Measurements from ENCODE around the gene SMURF1.

Gene SMURF1

DNA sequence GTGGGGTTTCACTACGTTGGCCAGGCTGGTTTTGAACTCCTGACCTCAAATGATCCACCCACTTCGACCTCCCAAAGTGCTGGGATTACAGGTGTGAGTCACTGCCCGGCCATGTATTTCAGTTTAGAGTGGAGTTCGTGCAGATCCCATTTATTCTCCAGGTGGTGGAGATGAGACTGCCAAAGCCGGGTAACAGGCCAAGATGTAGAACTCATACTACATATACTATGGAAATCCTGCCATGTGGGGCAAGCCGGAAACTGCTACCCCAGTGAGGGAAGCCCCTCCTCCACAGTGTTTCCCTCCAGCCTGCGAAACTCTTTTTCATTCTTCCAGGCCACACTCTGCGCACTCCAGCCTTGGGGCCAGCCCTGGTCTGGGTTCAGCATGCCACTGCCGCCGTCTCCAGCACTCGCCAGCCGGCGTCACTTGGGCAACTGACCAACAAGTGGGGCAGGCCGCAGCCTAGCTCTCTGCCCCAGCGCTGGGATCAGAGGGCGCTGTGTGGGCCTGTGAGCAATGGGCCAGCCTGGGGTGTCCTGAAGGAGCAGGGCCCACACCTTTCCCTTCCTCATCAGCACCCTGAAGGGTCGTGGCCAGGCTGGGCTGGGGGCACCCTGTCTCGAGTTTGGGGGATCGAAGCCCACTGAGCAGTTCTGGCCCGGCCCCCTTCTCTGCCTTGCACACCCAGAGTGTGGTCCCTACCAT is 143.6 kb downstream of the SMURF1 start:
- DNase-seq: no peak
- H3K27me3 Mint-ChIP-seq: no peaks in the 10 kb centered on the region
- no peaks in the 10 kb centered on the region for H3K9me3 Mint-ChIP-seq
- peaks cover 45% of the 10 kb centered on the region for H3K36me3 Mint-ChIP-seq (ENCODE audit: insufficient read depth)
- H3K4me3 Mint-ChIP-seq: no peak overlapping the region
- ATAC-seq (replicated peaks): no peak
- H3K27ac Mint-ChIP-seq: no peak overlapping the region
- H3K4me1 Mint-ChIP-seq (ENCODE audit: low read depth in 2 of 2): peaks cover 0 to 3% of the 10 kb centered on the region in 2 donors

DNA sequence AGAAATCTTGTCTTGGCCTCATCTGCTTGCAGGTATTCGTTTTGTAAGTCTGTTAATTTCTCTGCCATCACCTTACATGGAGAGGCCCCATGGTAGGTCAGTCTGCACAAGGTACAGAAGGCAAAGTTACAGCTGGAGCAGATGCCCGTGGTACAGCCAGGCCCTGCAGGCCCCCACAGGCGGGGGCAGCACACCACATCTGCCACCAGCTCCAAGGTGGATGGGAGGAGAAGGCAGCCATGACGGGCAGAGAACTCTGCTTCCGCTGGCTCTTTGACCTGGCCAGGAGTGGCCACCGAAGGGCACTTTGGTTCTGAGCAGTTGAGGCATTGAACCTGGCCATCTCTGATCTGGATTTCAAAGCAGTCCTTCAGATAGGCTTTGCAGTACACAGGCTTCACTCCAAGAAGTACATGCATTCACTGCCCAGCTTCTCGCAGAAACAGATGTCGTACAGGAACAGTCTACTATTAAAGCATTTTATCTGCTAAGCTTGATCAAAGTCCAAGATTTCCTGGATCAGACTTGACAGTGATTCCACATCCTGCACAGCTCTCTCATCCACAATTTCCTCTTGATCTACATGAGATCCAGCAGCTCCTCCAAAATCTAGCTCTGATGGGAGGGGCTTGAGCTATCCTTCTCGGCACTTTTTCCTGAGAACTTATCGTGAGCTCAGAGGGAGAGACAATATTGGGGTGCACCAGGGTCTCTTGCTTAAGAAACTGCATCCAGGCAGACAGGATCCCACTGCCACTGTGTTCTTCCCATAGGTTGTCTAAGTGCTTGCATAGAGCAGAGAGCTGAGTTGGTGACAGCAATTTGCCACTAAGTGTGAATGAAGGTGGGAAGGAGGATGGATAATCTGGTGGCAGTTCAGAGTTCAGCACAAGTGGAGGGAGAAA is 144.8 kb downstream of the SMURF1 start:
- ATAC-seq (replicated peaks): no peak
- no peak for DNase-seq
- H3K36me3 Mint-ChIP-seq (ENCODE audit: insufficient read depth): peaks cover 42% of the 10 kb centered on the region
- no peak overlapping the region for H3K4me3 Mint-ChIP-seq
- H3K9me3 Mint-ChIP-seq: no peaks in the 10 kb centered on the region
- peaks cover 0 to 3% of the 10 kb centered on the region in 2 donors for H3K4me1 Mint-ChIP-seq (ENCODE audit: low read depth in 2 of 2)
- no peaks in the 10 kb centered on the region for H3K27me3 Mint-ChIP-seq
- H3K27ac Mint-ChIP-seq: peak overlapping the region in 1 of 2 donors; percentile 2

DNA sequence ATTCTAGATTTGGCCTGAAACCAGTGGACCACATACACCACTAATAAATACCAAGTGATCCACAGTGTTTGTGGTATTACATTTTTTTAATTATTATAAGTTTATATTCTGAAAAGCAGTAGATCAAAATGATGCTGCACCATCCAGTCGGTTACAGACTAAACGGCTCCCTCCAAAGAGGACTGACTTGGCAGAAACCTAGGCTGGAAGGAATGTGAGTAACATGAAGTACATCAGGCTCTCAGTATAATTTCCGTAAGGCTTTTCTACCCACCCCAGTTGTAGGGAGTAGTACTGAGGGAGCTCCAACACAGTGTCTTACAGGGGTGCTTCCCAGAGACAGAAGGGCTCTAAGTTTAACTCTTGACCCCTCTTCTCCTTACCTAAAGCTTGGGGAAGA is 146.1 kb downstream of the SMURF1 start:
- Mint-ChIP-seq H3K4me1 (ENCODE audit: low read depth in 2 of 2) (peaks cover 0 to 3% of the 10 kb centered on the region in 2 donors), H3K36me3 (ENCODE audit: insufficient read depth) (peaks cover 38% of the 10 kb centered on the region), H3K27ac (no peak overlapping the region), H3K4me3 (no peak overlapping the region), H3K27me3 (no peaks in the 10 kb centered on the region), H3K9me3 (no peaks in the 10 kb centered on the region)
- no peak for DNase-seq
- ATAC-seq (replicated peaks): no peak

DNA sequence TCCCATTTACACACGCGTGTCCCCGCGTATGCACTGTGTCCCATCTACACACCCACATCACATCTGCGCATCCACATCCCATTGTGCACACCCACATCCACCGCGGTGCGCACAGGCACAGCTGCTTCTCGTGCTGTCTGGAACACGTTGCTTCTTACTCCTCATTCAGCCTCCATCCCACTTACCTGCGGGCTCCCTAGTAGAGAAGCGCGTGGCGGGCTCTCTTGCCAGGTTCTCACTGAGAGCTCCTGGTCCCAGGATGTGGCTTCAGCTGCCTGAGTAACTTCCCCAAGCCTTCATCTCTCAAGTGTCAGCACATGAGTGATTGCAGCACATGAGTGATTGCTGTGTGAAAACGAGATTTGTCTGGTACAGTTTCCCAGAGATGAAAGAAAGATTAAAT is 147.8 kb downstream of the SMURF1 start:
- peak overlapping the region in 1 of 2 donors; percentile 19 for H3K27ac Mint-ChIP-seq

DNA sequence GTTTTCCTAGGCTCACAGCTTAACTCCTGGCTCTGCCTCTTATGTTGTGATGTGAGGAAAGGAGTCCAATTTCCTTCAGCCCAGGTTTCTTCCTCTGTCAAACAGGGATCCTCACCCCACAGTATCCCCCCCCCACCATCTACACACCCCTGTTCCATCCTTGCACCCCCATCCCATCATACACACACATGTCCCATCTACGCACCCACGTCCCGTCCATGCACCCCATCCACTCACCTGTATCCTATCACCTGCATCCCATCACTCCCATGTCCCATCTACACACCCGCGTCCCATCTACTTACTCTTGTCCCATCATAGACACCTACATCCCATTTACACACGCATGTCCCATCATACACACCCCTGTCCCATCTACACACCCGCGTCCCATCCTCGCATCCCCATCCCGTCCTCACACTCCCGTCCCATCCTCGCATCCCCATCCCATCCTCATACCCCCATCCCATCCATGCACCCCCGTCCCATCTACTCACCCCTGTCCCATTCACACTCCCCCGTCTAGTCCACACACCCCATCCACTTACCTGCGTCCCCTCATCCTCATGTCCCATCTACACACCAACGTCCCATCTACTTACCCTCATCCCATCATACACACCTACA is 148.3 kb downstream of the SMURF1 start:
- Mint-ChIP-seq H3K9me3 (no peaks in the 10 kb centered on the region), H3K27ac (peak overlapping the region; percentile 13 to 19), H3K36me3 (ENCODE audit: insufficient read depth) (peaks cover 36% of the 10 kb centered on the region)

More for the DNA sequence above, 147.8 kb downstream of the SMURF1 start:
- Mint-ChIP-seq H3K9me3 (no peaks in the 10 kb centered on the region), H3K36me3 (ENCODE audit: insufficient read depth) (peaks cover 42% of the 10 kb centered on the region), H3K4me3 (no peak overlapping the region), H3K4me1 (ENCODE audit: low read depth in 2 of 2) (peaks cover 0 to 3% of the 10 kb centered on the region in 2 donors), H3K27me3 (no peaks in the 10 kb centered on the region)
- DNase-seq (no peak), ATAC-seq (replicated peaks) (no peak)

DNA sequence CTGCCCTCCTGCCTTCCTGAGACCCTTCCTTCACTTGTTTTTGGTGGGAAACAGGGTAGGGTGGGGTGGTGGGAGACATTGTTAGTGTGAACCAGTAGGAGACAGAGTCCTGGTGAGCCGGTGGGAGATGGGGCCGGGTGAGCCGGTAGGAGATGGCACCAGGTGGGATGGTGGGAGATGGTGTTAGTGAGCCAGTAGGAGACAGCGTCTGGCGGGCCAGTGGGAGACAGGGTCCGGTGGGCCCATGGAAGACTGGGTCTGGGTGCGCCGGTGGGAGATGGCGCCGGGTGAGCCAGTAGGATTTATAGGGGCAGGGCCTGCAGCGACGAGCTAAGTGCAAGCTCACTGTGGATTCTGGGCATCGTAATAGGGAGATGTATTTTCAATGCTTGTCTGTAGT is 148.8 kb downstream of the SMURF1 start:
- peak overlapping the region in 1 of 2 donors; percentile 13 for H3K27ac Mint-ChIP-seq

More for the DNA sequence above, 148.3 kb downstream of the SMURF1 start:
- ATAC-seq (replicated peaks): no peak
- Mint-ChIP-seq H3K4me3 (no peak overlapping the region), H3K4me1 (ENCODE audit: low read depth in 2 of 2) (no peaks in the 10 kb centered on the region), H3K27me3 (no peaks in the 10 kb centered on the region)
- no peak for DNase-seq

DNA sequence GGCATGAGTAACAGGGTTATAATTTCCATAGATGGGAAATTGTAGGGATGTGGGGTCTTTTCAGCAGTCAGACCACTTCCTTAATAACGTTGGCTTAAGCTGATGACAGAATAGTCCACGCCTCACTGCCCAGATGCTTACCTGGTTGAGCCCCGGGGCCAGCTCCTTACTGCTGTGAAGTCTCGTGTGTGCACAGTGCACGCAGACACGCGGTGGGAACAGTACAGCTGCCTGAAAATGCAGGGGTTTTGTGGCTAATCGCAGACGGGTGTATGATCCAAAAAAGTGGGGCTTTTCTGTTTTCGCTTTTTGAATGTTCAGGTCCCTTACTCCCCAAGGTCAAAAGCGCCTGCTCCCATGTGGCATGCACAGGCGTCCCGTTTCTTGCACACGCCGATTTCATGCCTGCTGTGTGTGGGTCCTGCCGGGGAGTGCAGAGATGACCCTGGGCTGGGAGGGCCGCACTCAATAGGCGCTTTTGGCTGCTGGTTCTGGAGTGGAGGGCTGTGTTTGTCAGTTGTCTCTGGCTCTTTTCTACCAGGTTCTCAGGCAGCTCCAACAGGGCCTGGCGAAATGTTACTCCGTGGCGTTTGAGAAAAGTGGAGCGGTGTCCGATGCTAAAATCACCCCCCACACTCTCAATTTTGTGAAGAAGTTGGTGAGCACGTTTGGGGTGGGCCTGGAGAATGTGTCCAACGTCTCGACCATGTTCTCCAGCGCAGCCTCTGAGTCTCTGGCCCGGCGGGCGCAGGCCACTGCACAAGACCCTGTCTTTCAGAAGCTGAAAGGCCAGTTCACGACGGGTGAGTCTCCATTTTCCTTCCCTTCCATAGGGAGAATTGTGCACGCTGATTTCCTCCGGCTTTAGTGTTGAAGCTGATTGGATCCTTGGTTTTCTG is 149.6 kb downstream of the SMURF1 start:
- Mint-ChIP-seq H3K9me3 (no peaks in the 10 kb centered on the region), H3K36me3 (ENCODE audit: insufficient read depth) (peaks cover 45% of the 10 kb centered on the region), H3K27ac (no peak overlapping the region), H3K27me3 (no peaks in the 10 kb centered on the region), H3K4me1 (ENCODE audit: low read depth in 2 of 2) (peaks cover 3% of the 10 kb centered on the region in 2 donors), H3K4me3 (no peak overlapping the region)
- no peak for DNase-seq
- no peak for ATAC-seq (replicated peaks)

More for the DNA sequence above, 148.8 kb downstream of the SMURF1 start:
- DNase-seq (no peak), ATAC-seq (replicated peaks) (no peak)
- H3K36me3 Mint-ChIP-seq (ENCODE audit: insufficient read depth): peaks cover 37% of the 10 kb centered on the region
- no peak overlapping the region for H3K4me3 Mint-ChIP-seq
- no peaks in the 10 kb centered on the region for H3K9me3 Mint-ChIP-seq
- H3K4me1 Mint-ChIP-seq (ENCODE audit: low read depth in 2 of 2): no peaks in the 10 kb centered on the region
- H3K27me3 Mint-ChIP-seq: no peaks in the 10 kb centered on the region

DNA sequence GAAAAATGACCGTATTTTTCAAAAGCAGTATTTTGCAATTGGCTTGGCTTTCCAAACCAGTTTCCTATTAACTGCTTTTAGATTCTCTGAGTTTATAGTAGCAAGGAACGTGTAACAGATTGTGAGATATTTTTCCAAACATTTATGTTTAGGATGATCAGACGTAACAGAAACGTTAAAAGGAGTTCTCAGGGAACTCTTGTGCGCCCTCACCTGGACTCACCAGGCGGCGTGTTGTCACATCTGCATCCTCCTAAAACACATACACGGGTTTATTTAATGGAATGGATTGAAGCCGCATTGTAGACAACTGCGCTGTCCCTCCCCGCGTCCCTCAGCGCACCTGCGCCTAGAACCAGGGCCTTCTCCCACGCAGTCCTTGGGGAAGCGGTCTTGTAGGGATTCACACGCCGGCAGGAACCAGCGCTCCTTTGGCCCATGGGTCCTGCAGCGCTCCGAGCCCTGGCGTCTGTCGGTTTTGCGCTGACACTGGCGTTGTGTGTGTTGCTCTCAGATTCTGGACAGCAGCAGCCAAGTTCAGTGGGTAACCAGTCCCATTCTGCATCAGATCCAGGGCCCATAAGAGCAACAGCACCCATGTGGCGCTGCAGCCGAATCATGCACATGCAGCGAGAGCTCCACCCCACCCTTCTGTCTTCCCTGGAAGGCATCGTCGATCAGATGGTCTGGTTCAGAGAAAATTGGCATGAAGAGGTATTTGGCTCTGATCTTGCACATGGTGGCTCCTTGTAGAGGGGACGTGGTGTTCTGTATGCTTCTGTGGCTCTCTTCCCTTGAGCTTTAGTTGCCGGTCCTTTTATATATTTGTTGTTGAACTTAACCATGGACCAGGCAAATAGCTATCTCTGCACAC is 150.6 kb downstream of the SMURF1 start:
- H3K27me3 Mint-ChIP-seq: no peaks in the 10 kb centered on the region
- DNase-seq (no peak), ATAC-seq (replicated peaks) (no peak)
- H3K4me1 Mint-ChIP-seq (ENCODE audit: low read depth in 2 of 2): peaks cover 5 to 13% of the 10 kb centered on the region in 2 donors
- H3K36me3 Mint-ChIP-seq (ENCODE audit: insufficient read depth): peaks cover 55% of the 10 kb centered on the region
- no peak overlapping the region for H3K27ac Mint-ChIP-seq
- no peak overlapping the region for H3K4me3 Mint-ChIP-seq
- no peaks in the 10 kb centered on the region for H3K9me3 Mint-ChIP-seq

DNA sequence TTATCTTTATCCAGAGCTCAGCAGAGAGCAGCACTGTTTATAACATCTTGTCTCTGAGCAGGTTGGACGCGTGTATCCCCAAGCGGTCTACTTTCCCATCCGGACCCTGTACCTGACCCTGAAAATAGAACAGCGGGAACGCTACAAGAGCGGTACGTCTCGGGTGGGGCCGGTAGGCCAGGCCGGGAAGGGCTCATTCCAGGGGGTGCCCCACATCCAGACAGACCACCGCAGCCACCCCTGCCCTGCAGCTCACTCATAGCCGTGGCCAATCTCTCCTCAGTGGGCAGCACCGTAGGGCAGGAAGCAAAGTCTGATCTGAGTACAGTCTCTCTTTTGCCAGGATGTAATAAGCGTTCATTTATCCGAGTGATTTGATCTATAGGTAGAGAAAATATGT is 151.8 kb downstream of the SMURF1 start:
- peak overlapping the region in 1 of 2 donors; percentile 85 for H3K27ac Mint-ChIP-seq

DNA sequence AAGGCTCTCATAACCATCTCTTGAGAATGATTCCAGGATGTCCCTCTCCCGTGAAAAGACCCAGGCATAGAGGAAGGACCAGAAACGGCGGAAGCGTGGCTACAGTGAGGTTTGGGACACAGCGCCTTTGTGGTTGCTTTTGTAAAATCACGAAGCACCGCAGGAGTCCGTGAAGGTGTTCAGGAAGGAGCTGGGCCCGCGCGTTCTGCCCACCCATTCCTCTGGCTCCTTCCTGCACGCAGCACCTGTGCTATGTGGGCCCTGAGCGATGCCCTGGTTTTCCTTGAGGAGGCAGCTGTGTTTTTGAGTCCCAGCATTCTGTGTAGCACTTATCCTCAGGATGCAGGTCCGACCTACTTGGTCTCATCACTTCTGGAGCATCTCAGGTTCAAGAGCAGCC is 152.8 kb downstream of the SMURF1 start:
- Mint-ChIP-seq H3K4me1 (ENCODE audit: low read depth in 2 of 2) (peaks cover 7 to 25% of the 10 kb centered on the region in 2 donors), H3K27ac (no peak overlapping the region), H3K36me3 (ENCODE audit: insufficient read depth) (peaks cover 72% of the 10 kb centered on the region), H3K9me3 (peaks cover 0 to under 1% of the 10 kb centered on the region in 2 donors), H3K4me3 (no peak overlapping the region), H3K27me3 (no peaks in the 10 kb centered on the region)
- no peak for DNase-seq
- no peak for ATAC-seq (replicated peaks)

More for the DNA sequence above, 151.8 kb downstream of the SMURF1 start:
- Mint-ChIP-seq H3K4me1 (ENCODE audit: low read depth in 2 of 2) (peaks cover 7 to 24% of the 10 kb centered on the region in 2 donors), H3K9me3 (no peaks in the 10 kb centered on the region), H3K36me3 (ENCODE audit: insufficient read depth) (peaks cover 65% of the 10 kb centered on the region), H3K27me3 (no peaks in the 10 kb centered on the region), H3K4me3 (no peak overlapping the region)
- ATAC-seq (replicated peaks) (no peak), DNase-seq (no peak)

DNA sequence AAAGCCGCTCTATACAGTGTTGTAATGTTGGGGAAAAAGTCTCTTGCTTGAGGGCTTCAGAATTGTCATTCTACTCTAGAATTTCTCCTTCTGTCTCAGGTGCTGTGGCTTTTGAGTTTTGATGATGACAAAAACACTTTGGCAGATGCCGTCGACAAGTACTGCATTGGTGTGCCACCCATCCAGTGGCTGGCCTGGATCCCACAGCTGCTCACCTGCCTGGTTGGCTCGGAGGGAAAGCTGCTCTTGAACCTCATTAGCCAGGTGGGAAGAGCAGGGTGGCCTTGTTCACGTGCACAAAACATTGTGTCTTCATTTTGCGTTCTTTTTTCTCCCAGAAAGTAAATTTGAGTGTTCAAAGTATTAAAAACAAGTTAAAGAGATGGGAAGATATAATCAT is 153.6 kb downstream of the SMURF1 start:
- Mint-ChIP-seq H3K36me3 (ENCODE audit: insufficient read depth) (peaks cover 73% of the 10 kb centered on the region), H3K4me3 (no peak overlapping the region)
- no peak for ATAC-seq (replicated peaks)

DNA sequence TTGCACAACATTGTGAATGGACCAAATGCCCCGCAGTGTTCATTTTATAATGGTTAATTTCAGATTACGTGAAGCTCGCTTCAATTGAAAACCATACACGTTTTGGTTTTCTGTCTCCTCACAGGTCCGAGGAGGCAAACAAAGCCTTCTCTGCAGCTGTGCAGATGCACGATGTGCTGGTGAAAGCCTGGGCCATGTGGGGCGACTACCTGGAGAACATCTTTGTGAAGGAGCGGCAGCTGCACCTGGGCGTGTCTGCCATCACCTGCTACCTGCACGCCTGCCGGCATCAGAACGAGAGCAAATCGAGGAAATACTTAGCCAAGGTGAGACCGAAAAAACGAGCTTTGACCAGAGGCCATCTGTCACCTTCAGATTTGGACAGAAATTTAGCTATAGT is 155.3 kb downstream of the SMURF1 start:
- DNase-seq: no peak
- no peak overlapping the region for H3K4me3 Mint-ChIP-seq
- H3K36me3 Mint-ChIP-seq (ENCODE audit: insufficient read depth): peaks cover 81% of the 10 kb centered on the region
- H3K9me3 Mint-ChIP-seq: peaks cover 2 to 8% of the 10 kb centered on the region in 2 donors
- H3K4me1 Mint-ChIP-seq (ENCODE audit: low read depth in 2 of 2): peaks cover 7 to 25% of the 10 kb centered on the region in 2 donors
- no peaks in the 10 kb centered on the region for H3K27me3 Mint-ChIP-seq
- H3K27ac Mint-ChIP-seq: peak overlapping the region in 1 of 2 donors; percentile 86
- no peak for ATAC-seq (replicated peaks)

More for the DNA sequence above, 153.6 kb downstream of the SMURF1 start:
- Mint-ChIP-seq H3K4me1 (ENCODE audit: low read depth in 2 of 2) (peaks cover 7 to 25% of the 10 kb centered on the region in 2 donors), H3K27me3 (no peaks in the 10 kb centered on the region), H3K27ac (no peak overlapping the region), H3K9me3 (peaks cover 2 to 8% of the 10 kb centered on the region in 2 donors)
- no peak for DNase-seq
